PC-9 (cell line): ENCODE results near the gene TUBB. TPM values are rescaled to one million over a fixed set of nuclear protein-coding genes. Genes with fewer than 3 reads are reported as not detected.

Experiments
- BruUV-seq: library from RNA; stranded (reverse); fragments of 400-500 nt; replicated peaks from 2 replicates; lab custom pipeline; 2021; lab: Mats Ljungman, UMichigan
- CTCF ChIA-PET: fragments of 300-600 bp; sonication (Branson Sonifier 250); formaldehyde crosslinking; loops from one replicate; lab custom pipeline; 2022; ENCODE audit warnings: antibody characterized with exemption; lab: Charles Lee
- POLR2A ChIA-PET: fragments of 300-600 bp; sonication (Branson Sonifier 250); formaldehyde crosslinking; loops from one replicate; lab custom pipeline; 2022; ENCODE audit warnings: antibody characterized with exemption; ENCODE audit not compliant: unreplicated experiment; lab: Charles Lee
- DNase-seq, 2 experiments: peaks; one replicate each; pipeline versions ENCODE4 v3.0.0 to v3.0.0-alpha.2; 2015 to 2022; ENCODE audit warnings: mixed read lengths in 1 of 2
- H2AFZ ChIP-seq: fragments of 200-600 bp; sonication (generic); 2 replicates; pipeline ENCODE4 v1.8.1; 2017; ENCODE audit warnings: antibody characterized with exemption
- H3F3A ChIP-seq: fragments of 200-600 bp; sonication (generic); 2 replicates; pipeline ENCODE4 v1.8.1; 2017; ENCODE audit warnings: antibody characterized with exemption, mild to moderate bottlenecking, low read depth; ENCODE audit not compliant: insufficient read depth
- H3K27ac ChIP-seq: fragments of 200-600 bp; sonication (generic); 2 replicates; pipeline ENCODE4 v1.6.1; 2016; ENCODE audit warnings: mixed run types
- H3K27me3 ChIP-seq: fragments of 200-600 bp; sonication (generic); 2 replicates; pipeline ENCODE4 v1.6.1; 2016; ENCODE audit warnings: low read depth, mixed run types; ENCODE audit not compliant: insufficient read depth
- H3K36me3 ChIP-seq: fragments of 200-600 bp; sonication (generic); 2 replicates; pipeline ENCODE4 v1.6.1; 2016; ENCODE audit warnings: low read depth, mixed run types
- H3K4me1 ChIP-seq: fragments of 200-600 bp; sonication (generic); replicated peaks from 2 replicates; pipeline ENCODE4 v1.6.1; 2016; ENCODE audit warnings: mixed run types; ENCODE audit not compliant: insufficient read depth
- H3K4me2 ChIP-seq: fragments of 200-600 bp; sonication (generic); 2 replicates; pipeline ENCODE4 v1.6.1; 2017; ENCODE audit warnings: mixed run types
- H3K4me3 ChIP-seq: fragments of 200-600 bp; sonication (generic); 2 replicates; pipeline ENCODE4 v1.6.1; 2016; ENCODE audit warnings: mixed run types
- H3K79me2 ChIP-seq: fragments of 200-600 bp; sonication (generic); 2 replicates; pipeline ENCODE4 v1.6.1; 2017; ENCODE audit warnings: low read depth, mixed run types
- H3K9me2 ChIP-seq: fragments of 200-600 bp; sonication (generic); 2 replicates; pipeline ENCODE4 v1.8.1; 2017; ENCODE audit warnings: mild to moderate bottlenecking; ENCODE audit not compliant: insufficient read depth
- H3K9me3 ChIP-seq: fragments of 200-600 bp; sonication (generic); 2 replicates; pipeline ENCODE4 v1.8.1; 2016; ENCODE audit warnings: low read depth; ENCODE audit not compliant: insufficient read depth
- H4K20me1 ChIP-seq: fragments of 200-600 bp; sonication (generic); 2 replicates; pipeline ENCODE4 v1.8.1; 2017; ENCODE audit not compliant: insufficient read depth
- CTCF ChIP-seq: fragments of 200-600 bp; sonication (generic); conservative IDR thresholded peaks from 2 replicates; pipeline ENCODE4 v1.6.1; 2017; ENCODE audit warnings: mixed run types, antibody characterized with exemption, mild to moderate bottlenecking, moderate library complexity
- EZH2 ChIP-seq: fragments of 200-600 bp; sonication (generic); IDR thresholded peaks from 2 replicates; pipeline ENCODE4 v1.8.0; 2017; ENCODE audit warnings: antibody characterized with exemption, low read depth
- intact Hi-C: fragments of 100-400 bp; cut with micrococcal nuclease; formaldehyde crosslinking; loops from one replicate; pipeline ENCODE4 v1.10.0; 2022; ENCODE audit not compliant: unreplicated experiment
- total RNA-seq: library from RNA; stranded (reverse); gene quantifications from 2 replicates; pipeline ENCODE4 v1.2.3, GENCODE V29; 2021

Gene TUBB
- total RNA-seq, 1 experiment from 2014 or later: 901 TPM

DNA sequence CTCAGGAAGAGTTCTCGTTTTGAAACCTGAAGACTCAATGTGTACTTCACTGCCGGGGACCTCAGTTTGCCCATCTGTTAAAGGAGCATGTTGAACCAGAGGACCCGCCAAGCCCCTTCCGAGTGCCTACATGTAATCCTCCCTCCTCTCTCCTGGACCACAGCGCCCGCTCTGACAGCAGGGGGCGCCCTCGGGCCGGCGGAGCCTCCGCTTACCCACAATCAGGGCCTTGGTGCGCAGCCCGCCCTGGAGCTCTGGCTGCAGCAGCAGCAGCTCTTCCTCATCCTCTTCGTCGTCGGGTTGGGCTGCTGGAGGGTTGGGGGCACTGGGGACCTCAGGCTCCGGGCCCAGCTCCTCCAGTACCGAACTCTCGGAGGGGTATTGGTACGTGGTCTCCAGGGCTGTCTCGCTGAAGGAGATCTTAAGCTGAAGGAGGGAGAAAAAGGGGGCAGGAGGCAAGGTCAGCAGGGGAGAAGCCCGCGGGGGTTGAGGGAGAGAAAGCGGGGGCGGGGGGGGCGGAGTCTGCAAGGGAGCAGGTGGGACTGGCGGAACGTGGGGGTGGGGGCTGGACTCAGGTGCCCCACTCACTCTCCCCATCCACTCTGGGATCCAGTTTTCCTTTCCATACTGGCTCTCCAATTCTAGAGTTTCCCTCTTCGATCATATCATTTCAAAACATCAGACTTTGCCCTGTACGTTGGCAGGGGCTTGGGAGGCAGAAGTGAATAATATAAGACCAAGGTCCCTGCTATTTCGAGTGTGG is 41.0 kb upstream of the TUBB start:
- BruUV-seq: no TSS peak
- DNase-seq: peak in 1 of 2 experiments; percentile 74
- H2AFZ ChIP-seq: no peak overlapping the region

DNA sequence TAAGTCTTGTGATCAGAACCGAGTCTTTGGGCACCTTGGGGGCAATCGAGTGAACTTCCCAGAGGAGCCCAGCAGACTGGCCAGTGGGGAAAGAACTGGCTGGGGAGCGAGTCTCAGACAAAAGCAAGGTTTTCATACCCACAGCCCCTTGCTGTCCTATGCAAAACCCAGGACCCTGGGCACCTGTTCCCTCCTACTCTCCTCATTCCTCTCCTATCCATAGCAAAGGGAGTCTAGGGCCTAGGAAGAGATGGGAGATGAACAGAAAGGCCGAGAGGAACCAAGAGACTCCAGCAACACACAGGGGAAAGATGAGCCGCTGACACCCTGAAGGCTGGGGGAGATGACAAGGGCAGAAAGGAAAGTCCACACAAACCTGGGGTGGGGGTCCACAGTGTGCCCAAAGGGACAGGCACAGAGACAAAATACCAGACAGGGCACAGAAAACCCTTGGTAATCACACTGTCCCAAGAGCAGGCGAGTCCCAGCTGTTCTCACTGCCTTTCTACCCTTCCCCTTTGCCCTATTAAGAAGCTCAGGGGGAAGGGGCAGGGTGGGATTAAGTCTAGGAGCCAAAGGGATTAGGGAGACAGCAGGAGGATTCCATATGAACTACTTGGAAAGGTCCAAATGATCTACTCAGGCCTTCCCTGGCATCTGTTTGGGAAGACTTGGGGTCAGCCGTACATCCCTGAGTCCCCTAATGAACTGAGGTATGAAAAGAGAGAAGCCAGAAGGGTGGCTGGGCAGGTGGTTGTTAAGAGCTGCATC is 40.2 kb upstream of the TUBB start:
- CTCF ChIA-PET: interaction anchor here (0.6 kb wide), 2 partner anchors 196 to 613 kb away, joined by 3 to 4 read pairs; partner anchors contain the start of gene PPP1R11
- H2AFZ ChIP-seq: no peak overlapping the region
- POLR2A ChIA-PET: interaction anchor here (0.6 kb wide), 1 partner anchor 37 kb away, joined by 3 read pairs; the partner anchor contains the start of gene MDC1
- no peaks in the 10 kb centered on the region for H3K27me3 ChIP-seq
- H3F3A ChIP-seq: peaks cover 64% of the 10 kb centered on the region
- no TSS peak for BruUV-seq
- H3K79me2 ChIP-seq: peaks cover 48% of the 10 kb centered on the region
- TF ChIP-seq EZH2: no peak
- no peak for TF ChIP-seq CTCF
- H3K4me3 ChIP-seq: no peak overlapping the region
- DNase-seq: no peak
- H3K9me3 ChIP-seq: no peaks in the 10 kb centered on the region
- no peak overlapping the region for H3K4me2 ChIP-seq
- H4K20me1 ChIP-seq: no peaks in the 10 kb centered on the region
- no peaks in the 10 kb centered on the region for H3K36me3 ChIP-seq
- intact Hi-C loops: loop anchor here (1.0 kb wide), 2 partner anchors 42 to 197 kb away; no protein-coding TSS in a partner anchor
- peaks cover 33% of the 10 kb centered on the region for H3K4me1 ChIP-seq
- H3K9me2 ChIP-seq: no peaks in the 10 kb centered on the region
- no peak overlapping the region for H3K27ac ChIP-seq

More for the DNA sequence above, 41.0 kb upstream of the TUBB start:
- H3K27ac ChIP-seq: no peak overlapping the region
- no peaks in the 10 kb centered on the region for H4K20me1 ChIP-seq
- no peaks in the 10 kb centered on the region for H3K27me3 ChIP-seq
- H3K9me2 ChIP-seq: no peaks in the 10 kb centered on the region
- no peaks in the 10 kb centered on the region for H3K9me3 ChIP-seq
- H3K4me1 ChIP-seq: peaks cover 30% of the 10 kb centered on the region
- ChIA-PET CTCF (interaction anchor here (0.6 to 1.0 kb wide), 6 partner anchors 38 to 242 kb away, joined by 3 to 6 read pairs (median 4); partner anchors contain the start of gene MDC1), POLR2A (interaction anchor here (0.6 to 0.8 kb wide), 2 partner anchors 19 to 38 kb away, joined by 3 to 34 read pairs; partner anchors contain the start of gene MDC1)
- H3K79me2 ChIP-seq: peaks cover 40% of the 10 kb centered on the region
- intact Hi-C loops: loop anchor here (1.0 kb wide), 2 partner anchors 43 to 198 kb away; no protein-coding TSS in a partner anchor
- no peak for TF ChIP-seq EZH2
- TF ChIP-seq CTCF: peak; percentile 94
- H3F3A ChIP-seq: peaks cover 63% of the 10 kb centered on the region
- H3K4me2 ChIP-seq: 0 out of 2 replicates have a peak overlapping the region, but pooled peaks have one; percentile 3
- H3K4me3 ChIP-seq: no peak overlapping the region
- H3K36me3 ChIP-seq: no peaks in the 10 kb centered on the region

DNA sequence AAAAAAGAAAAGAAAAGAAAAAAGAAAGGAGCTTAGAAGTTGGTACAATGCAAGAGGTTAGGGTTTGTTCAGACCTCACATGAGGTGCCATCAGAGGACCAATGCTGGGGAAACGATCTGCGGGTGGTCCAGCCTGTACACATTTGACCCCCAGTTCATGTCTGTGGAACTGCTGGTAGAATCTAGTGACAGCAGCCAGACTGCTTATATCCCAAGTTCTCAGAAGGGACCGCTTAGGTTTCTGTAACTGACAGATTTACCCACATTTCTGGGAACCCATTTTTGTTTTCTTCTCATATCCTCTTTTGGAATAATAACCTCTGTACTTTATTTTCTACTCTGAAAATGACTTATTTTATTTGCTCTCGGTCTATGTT is 38.4 kb upstream of the TUBB start:
- Histone ChIP-seq H3K36me3 (no peaks in the 10 kb centered on the region), H4K20me1 (no peaks in the 10 kb centered on the region), H3K79me2 (peaks cover 63% of the 10 kb centered on the region), H3K9me3 (no peaks in the 10 kb centered on the region), H3K9me2 (no peaks in the 10 kb centered on the region), H3F3A (peaks cover 58% of the 10 kb centered on the region), H3K27me3 (no peaks in the 10 kb centered on the region), H3K4me2 (peak overlapping the region; percentile 93), H2AFZ (no peak overlapping the region), H3K27ac (peak overlapping the region; percentile 84), H3K4me3 (peak overlapping the region; percentile 98), H3K4me1 (peaks cover 46% of the 10 kb centered on the region)
- ChIA-PET CTCF (interaction anchor here (1.0 kb wide), 1 partner anchor 45 kb away, joined by 5 read pairs; no protein-coding TSS in a partner anchor), POLR2A (interaction anchor here (0.6 kb wide), 1 partner anchor 46 kb away, joined by 4 read pairs; no protein-coding TSS in a partner anchor)
- BruUV-seq: TSS peak; percentile 2
- intact Hi-C loops: loop anchor here (1.0 to 2.0 kb wide), 2 partner anchors 36 to 201 kb away; partner anchors contain the start of gene MDC1
- TF ChIP-seq CTCF: no peak
- no peak for DNase-seq
